Tibial nerve (tissue), 4 donors: ENCODE data around the gene PRPS2.

Experiments
- CTCF ChIP-seq, 5 experiments: fragments of 200-600 bp in 3 of 5; fragments of 450-650 bp in 2 of 5; sonication (generic) in 3 of 5; IDR thresholded peaks; one replicate each; pipeline ENCODE4 v1.5.1; 2016 to 2019; ENCODE audit warnings: antibody characterized with exemption in 5 of 5, mild to moderate bottlenecking in 3 of 5, moderate library complexity in 2 of 5
- EP300 ChIP-seq, 2 donors: sonication (generic); formaldehyde crosslinking; IDR thresholded peaks; one replicate each; pipeline ENCODE4 v1.6.1; 2017; ENCODE audit warnings: antibody characterized with exemption in 2 of 2, mild to moderate bottlenecking in 1 of 2

GRCh38 chrX:12770440-12770839 is 20.8 kb upstream of the PRPS2 start:
- peak in 4 of 5 experiments; percentile 12 to 45 (median 28) for TF ChIP-seq CTCF (IDR thresholded peaks at IDR 0.05)
- no peak for TF ChIP-seq EP300 (IDR thresholded peaks at IDR 0.05)
